Muscle of back (tissue), 11 donors: Measurements from ENCODE around the gene ZNF488. TPM values are rescaled to one million over a fixed set of nuclear protein-coding genes. Genes with fewer than 3 reads are reported as not detected.

Experiments used
- DNase-seq, 3 donors: peaks; one replicate each; pipeline versions ENCODE4 v3.0.0 to v3.0.0-alpha.2; 2013
- polyA plus RNA-seq, 10 donors: library from polyadenylated mRNA; unstranded; fragments of 120-200 nt; gene quantifications; one replicate each; pipeline ENCODE4 v1.2.1, GENCODE V29; 2013; ENCODE audit not compliant: insufficient read length in 10 of 10

The ZNF488 gene
- polyA plus RNA-seq, 10 donors: 3.1 to 4.5 (median 3.7) TPM

DNA sequence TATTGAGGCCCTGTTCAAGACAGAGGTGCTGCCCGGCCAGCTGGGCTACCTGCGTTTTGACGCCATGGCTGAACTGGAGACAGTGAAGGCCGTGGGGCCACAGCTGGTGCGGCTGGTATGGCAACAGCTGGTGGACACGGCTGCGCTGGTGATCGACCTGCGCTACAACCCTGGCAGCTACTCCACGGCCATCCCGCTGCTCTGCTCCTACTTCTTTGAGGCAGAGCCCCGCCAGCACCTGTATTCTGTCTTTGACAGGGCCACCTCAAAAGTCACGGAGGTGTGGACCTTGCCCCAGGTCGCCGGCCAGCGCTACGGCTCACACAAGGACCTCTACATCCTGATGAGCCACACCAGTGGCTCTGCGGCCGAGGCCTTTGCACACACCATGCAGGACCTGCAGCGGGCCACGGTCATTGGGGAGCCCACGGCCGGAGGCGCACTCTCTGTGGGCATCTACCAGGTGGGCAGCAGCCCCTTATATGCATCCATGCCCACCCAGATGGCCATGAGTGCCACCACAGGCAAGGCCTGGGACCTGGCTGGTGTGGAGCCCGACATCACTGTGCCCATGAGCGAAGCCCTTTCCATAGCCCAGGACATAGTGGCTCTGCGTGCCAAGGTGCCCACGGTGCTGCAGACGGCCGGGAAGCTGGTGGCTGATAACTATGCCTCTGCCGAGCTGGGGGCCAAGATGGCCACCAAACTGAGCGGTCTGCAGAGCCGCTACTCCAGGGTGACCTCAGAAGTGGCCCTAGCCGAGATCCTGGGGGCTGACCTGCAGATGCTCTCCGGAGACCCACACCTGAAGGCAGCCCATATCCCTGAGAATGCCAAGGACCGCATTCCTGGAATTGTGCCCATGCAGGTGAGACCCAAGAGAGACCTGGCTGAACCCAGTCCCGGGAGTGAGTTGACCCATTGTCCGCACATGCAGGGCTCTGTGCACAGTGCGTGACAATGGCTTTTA lies 33.1 kb downstream of the ZNF488 start:
- DNase-seq: no peak

DNA sequence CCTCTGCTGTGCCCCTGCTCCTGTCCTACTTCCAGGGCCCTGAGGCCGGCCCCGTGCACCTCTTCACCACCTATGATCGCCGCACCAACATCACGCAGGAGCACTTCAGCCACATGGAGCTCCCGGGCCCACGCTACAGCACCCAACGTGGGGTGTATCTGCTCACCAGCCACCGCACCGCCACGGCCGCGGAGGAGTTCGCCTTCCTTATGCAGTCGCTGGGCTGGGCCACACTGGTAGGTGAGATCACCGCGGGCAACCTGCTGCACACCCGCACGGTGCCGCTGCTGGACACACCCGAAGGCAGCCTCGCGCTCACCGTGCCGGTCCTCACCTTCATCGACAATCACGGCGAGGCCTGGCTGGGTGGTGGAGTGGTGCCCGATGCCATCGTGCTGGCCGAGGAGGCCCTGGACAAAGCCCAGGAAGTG lies 34.1 kb downstream of the ZNF488 start:
- DNase-seq: no peak

DNA sequence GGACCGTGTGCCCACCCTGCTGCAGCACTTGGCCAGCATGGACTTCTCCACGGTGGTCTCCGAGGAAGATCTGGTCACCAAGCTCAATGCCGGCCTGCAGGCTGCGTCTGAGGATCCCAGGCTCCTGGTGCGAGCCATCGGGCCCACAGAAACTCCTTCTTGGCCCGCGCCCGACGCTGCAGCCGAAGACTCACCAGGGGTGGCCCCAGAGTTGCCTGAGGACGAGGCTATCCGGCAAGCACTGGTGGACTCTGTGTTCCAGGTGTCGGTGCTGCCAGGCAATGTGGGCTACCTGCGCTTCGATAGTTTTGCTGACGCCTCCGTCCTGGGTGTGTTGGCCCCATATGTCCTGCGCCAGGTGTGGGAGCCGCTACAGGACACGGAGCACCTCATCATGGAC lies 34.6 kb downstream of the ZNF488 start:
- no peak for DNase-seq

DNA sequence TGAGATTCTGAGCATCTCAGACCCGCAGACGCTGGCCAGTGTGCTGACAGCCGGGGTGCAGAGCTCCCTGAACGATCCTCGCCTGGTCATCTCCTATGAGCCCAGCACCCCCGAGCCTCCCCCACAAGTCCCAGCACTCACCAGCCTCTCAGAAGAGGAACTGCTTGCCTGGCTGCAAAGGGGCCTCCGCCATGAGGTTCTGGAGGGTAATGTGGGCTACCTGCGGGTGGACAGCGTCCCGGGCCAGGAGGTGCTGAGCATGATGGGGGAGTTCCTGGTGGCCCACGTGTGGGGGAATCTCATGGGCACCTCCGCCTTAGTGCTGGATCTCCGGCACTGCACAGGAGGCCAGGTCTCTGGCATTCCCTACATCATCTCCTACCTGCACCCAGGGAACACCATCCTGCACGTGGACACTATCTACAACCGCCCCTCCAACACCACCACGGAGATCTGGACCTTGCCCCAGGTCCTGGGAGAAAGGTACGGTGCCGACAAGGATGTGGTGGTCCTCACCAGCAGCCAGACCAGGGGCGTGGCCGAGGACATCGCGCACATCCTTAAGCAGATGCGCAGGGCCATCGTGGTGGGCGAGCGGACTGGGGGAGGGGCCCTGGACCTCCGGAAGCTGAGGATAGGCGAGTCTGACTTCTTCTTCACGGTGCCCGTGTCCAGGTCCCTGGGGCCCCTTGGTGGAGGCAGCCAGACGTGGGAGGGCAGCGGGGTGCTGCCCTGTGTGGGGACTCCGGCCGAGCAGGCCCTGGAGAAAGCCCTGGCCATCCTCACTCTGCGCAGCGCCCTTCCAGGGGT lies 35.2 kb downstream of the ZNF488 start:
- DNase-seq: no peak

DNA sequence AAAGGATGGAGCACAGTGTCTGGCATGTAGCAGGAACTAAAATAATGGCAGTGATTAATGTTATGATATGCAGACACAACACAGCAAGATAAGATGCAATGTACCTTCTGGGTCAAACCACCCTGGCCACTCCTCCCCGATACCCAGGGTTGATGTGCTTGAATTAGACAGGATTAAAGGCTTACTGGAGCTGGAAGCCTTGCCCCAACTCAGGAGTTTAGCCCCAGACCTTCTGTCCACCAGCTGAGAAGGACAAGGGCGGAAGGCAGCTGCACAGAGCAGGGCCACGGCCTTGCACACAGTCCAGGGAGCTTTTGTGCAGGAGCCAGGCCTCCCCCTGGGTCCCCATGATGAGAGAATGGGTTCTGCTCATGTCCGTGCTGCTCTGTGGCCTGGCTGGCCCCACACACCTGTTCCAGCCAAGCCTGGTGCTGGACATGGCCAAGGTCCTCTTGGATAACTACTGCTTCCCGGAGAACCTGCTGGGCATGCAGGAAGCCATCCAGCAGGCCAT lies 35.9 kb downstream of the ZNF488 start, which contains the start of gene RBP3:
RBP3 (plus strand) TSS at position 226 of the 514 bp plus-strand sequence; CDS start at position 348, 122 bp downstream.
- no peak for DNase-seq

DNA sequence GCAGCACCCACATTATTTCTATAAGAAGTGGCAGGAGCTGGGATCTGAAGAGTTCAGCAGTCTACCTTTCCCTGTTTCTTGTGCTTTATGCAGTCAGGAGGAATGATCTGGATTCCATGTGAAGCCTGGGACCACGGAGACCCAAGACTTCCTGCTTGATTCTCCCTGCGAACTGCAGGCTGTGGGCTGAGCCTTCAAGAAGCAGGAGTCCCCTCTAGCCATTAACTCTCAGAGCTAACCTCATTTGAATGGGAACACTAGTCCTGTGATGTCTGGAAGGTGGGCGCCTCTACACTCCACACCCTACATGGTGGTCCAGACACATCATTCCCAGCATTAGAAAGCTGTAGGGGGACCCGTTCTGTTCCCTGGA lies 36.8 kb downstream of the ZNF488 start:
- no peak for DNase-seq

DNA sequence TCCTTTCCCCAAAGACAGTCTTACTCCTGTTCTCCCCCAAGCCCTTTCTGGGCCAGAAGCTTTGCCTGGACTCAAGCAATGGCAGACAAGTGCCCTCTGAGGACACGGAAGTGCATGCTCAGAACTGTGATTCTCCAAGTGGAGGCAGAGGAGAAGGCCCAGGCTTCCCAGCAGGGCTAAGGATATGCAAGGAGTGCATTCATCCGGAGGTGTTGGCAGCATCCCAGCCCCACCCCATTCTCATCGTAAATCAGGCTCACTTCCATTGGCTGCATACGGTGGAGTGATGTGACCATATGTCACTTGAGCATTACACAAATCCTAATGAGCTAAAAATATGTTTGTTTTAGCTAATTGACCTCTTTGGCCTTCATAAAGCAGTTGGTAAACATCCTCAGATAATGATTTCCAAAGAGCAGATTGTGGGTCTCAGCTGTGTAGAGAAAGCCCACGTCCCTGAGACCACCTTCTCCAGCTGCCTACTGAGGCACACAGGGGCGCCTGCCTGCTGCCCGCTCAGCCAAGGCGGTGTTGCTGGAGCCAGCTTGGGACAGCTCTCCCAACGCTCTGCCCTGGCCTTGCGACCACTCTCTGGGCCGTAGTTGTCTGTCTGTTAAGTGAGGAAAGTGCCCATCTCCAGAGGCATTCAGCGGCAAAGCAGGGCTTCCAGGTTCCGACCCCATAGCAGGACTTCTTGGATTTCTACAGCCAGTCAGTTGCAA lies 37.4 kb downstream of the ZNF488 start:
- no peak for DNase-seq

DNA sequence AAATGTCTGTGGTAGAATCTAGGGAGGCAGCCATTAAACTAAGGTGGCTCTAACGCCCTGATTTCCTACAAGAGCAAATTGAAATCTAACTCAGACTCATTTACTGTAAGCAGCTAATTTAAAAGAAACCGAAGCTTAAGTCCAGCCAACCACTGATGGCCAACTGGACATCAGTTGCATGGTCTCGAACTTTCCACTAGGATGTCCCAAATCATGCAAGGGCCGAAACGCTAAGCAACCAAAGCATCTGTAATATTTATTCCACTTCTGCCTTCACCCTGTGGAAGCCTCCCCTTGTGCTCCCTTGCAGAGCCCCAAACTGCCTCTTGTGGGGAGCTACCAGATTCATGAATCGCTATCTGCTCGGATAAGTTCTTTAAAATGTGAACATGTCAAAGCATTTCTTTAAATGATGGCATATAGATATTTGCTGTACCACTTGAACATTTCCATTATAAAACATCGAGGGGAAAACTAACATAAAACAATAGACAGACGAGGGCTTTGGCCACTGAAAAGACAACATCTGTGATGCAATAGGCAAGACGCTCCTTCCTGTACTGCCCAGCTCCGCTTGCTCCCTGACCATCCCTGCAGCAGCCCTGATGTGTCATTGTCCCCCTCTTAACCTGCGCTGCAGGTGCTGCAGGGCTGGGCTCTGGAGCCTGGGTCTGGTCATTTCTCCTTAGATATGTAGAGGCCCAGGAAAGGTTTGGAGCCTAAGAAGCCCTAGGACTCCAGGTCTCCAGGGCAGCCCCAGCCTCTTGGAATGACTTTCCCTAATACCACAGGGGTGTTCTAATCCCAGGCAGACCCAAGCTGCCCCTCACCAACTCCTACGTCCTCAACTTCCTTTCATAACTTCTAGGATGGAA lies 38.9 kb downstream of the ZNF488 start:
- DNase-seq: no peak

DNA sequence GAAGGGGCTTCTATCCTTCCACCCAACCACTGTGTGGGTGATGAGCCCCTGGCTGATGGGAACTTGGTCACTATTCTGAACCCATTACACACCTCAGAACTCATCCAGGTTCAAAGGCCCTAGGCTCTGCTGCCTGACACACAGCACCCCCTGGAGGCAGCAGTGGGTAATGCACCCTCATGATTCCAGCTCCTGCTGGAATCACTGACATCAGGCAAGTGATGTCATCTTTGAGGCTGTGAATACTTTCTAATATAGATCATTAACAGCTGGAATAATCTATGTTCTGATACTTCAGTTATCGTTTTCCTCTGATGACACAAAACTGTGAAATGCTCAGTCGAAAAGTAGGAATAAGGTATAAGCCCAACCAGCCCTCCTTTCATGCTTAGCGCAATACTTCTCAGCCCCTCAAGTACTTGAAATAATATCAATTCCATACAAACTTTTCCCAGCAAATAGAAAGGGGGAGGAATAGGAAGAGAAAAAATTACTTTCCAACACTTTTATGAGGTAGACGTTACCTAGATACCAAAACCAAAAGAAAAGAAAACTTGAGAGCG lies 43.4 kb downstream of the ZNF488 start:
- peak; percentile 23 to 60 (median 34) for DNase-seq

- DNase-seq: no peak
Observed at GRCh38 chr10:47339759-47340607, 44.1 kb downstream of the ZNF488 start.

DNA sequence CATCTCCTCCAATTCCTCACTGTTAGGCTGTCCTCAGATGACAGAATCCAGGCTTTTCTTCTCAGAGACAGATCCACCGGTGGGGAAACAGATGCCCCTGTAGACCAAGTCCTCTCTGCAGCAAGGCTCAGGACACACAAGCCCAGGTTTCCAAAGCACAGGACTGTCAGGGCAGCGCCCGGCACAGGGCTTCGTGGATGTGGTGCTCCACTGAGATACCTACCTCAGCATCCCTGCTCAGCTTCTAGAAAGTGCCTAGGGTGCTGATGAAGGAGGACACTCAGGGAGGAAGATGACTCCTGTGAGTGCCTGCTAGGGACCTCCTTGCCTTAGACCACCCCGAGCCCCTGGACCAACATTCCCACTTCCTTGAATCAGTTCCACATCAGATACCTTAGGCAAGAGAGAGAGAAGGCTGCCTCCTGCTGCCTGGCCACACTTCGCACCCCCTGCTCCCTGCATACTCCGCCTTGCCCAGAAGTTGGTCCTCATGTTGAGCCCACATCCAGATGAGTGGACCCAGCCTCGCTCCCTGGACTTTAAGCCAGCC lies 44.8 kb downstream of the ZNF488 start:
- DNase-seq: no peak

- DNase-seq: no peak
Observed at GRCh38 chr10:47337310-47337709, 46.8 kb downstream of the ZNF488 start.

- no peak for DNase-seq
Observed at GRCh38 chr10:47336387-47337134, 47.5 kb downstream of the ZNF488 start.

- DNase-seq: no peak
Observed at GRCh38 chr10:47335906-47336305, 48.2 kb downstream of the ZNF488 start.

- no peak for DNase-seq
Observed at GRCh38 chr10:47334466-47335295, 49.4 kb downstream of the ZNF488 start.

GRCh38 chr10:47333532-47333931 lies 50.6 kb downstream of the ZNF488 start:
- no peak for DNase-seq

DNA sequence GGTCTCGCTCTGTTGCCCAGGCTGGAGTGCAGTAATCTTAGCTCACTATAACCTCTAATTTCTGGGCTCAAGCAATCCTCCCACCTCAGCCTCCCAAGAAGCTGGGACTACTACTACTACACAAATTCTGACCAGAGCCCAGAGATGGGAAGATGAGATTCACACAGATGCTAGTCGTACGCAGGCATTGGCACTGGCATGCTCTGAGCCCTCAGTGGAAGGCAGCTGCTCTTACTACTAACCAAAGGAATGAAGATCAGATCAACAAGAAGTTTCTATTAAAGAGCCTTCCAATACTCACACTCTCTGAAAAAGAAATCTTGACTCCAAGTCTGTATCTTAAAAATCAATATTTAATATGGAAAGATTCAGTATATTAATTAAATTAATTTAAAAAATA lies 51.1 kb downstream of the ZNF488 start:
- no peak for DNase-seq
